GM19372 (cell line): Measurements from ENCODE around the gene CREM.
"Not testable (repeated sequence)": the region's sequence is repeated elsewhere in the genome, so short reads cannot be mapped to it uniquely, and the experiment has no call there.

Source experiments
- ATAC-seq: cut with Tn5 transposase; IDR thresholded peaks from one replicate; pipeline ENCODE4 v1.9.1; 2021; ENCODE audit warnings: mild to moderate bottlenecking, low read depth, moderate library complexity; ENCODE audit not compliant: unreplicated experiment

Gene CREM

DNA sequence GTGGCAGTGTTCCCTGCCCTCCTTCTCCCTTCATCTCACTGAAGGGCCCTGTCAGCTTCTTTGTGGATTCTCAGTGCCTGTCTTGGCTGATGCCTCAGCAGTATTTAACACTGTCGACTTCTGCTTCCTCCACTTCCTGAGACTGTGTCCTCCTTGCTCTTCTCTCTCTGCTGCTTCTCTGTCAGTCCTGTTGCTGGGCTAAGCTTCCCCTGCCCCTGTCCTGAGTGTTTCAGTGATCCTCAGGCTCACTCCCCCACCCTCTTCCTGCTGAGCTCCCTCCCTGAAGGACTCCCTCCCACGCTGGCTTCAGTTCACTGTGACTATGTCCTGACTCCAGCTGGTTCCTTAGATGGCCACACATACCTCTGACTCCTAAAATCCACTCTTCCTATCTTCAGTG lies 64.9 kb downstream of the CREM start:
- no peak for ATAC-seq

DNA sequence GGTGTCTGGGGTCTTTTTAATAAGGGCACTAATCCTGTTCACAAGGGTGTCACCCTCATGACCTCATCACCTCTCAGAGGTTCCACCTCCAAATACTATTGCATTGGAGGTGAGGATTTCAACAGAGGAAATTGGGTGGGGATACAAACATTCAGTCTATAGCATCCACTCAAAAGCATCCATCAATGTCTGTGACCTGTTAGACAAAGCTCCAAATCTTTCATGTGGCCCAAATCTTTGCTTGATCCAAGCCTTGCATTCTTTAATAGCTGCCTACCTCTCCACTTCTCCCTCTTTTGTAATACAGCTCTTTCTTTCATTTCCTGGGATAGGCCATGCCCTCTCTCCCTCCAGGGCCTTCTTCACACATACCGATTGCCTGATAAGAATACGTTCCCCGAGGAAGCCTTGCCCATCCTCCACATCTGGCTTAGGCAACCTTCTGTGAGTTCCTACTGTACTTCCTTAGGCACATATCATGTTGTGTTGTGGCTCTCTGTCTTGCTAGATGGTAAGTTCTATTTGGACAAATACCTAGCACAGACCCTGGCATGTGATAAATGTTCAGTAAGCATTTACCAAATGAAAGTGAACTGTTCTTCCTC lies 66.1 kb downstream of the CREM start:
- no peak for ATAC-seq

DNA sequence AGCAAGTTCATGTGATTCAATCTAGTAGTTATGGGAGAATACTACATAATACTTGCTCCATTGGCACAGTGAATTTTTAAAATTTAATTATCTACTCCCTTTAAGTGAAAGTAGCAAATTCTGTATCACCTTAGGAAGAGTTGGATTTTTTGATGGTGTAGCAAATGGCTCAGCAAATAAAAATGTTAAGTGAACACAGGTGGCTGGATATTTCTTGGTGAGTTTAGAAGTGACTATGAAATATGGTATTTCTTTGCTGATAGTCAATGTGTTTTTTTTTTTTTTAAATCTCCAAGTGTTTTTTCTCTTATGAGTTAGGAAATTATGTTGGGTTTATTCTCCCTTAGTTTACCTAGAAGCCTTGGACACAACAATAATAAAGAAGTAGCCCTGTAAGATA lies 67.8 kb downstream of the CREM start:
- ATAC-seq, result no peak

- ATAC-seq, result no peak
These were observed 68.3 kb downstream of the CREM start for GRCh38 chr10:35194906-35195305.

GRCh38 chr10:35195361-35196306 lies 69.0 kb downstream of the CREM start:
- peak; percentile 94 for ATAC-seq

DNA sequence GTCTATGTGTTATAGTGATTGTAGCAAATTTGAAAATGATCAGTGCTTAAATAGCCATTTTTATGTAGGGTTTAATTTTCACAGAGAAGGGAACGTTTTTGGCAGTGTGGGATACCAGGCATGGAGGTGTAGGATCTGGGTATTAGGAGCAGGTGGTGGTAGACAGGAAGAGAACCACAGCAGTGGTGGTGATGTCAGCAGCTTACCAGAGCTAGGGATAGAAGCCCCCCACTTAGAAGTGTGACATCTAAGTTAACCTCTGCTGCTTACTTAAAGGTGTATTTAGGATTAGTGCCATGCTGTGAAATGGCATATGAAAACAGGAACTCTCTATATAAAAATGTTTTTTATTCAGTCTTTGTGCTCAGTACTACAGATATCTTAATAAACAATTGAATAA lies 73.8 kb downstream of the CREM start:
- ATAC-seq, result no peak

DNA sequence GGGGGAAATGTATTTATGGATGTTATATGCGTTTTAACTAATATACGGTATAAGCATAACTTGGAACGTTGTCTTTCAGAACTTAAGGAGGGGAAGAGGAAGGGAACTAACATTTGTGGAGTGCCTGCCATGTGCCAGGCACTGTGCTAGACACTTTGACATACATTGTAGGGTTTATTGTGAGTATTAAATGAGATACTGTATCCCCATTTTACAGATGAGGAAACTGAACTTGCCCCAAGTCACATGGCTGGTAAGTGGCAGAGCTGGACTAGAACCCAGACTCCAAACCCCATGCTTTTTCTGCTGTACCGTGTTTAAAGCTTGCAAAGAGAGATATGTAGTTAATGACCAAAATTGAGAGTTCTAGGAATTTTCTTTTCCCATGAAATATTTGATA lies 74.6 kb downstream of the CREM start:
- no peak for ATAC-seq

GRCh38 chr10:35202050-35202449 lies 75.4 kb downstream of the CREM start:
- ATAC-seq, result no peak

GRCh38 chr10:35203745-35204144 lies 77.1 kb downstream of the CREM start:
- no peak for ATAC-seq

- ATAC-seq, result no peak
These were observed 78.1 kb downstream of the CREM start for GRCh38 chr10:35204650-35205319.

DNA sequence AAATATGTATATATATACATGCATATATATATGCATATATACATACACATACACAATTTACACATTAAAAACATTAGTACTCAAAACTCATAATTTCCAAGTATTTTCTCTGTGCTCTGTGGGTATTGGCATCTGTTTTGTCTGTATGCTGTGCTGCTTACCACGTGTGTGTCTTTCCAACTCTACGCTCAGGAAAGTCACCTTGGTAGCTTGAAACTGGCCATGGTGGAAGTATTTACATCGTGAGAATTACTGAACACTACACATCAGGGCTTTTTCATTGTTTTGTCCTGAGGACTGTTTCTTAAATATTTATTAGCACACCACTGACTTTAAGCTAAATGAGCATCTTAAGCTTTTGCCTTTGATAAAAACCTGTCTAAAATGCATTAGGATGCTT lies 79.6 kb downstream of the CREM start:
- ATAC-seq, result no peak

DNA sequence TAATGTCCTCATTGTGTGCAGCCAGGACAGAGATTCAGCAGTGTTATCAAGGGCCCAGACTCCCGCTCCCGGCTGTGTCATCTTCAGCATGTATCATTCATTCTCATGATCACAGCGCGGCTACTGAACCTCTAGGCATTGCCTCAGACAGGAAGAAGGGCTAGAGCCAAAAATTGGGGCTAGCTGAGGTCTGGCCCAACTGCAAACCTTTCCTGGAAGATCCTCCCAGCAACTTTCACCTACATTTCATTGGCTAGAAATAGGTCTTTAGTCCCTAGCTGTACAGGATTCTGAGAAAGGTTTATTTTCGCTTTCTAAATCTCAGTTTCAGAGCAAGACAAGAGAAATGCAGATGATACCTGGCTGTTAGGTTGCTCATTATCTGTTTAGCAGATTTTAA lies 81.9 kb downstream of the CREM start:
- peak; percentile 72 for ATAC-seq

- peak; percentile 17 for ATAC-seq
These were observed 82.4 kb downstream of the CREM start for GRCh38 chr10:35208949-35209613.

DNA sequence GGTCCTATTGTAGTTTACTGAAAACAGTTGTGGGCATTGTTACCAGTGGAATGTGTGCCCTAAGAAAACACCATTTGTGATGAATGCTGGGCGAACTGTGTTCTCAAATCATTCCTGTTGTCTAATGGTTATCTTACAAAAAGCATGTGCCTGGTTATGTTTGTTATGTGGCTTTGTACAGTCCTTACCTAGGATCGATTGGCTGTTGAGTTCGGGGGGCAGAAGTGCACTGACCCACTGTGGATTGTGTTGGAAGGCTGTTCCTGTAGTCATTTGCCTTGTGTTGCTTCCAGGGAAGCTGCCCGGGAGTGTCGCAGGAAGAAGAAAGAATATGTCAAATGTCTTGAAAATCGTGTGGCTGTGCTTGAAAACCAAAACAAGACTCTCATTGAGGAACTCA lies 84.3 kb downstream of the CREM start:
- no peak for ATAC-seq

DNA sequence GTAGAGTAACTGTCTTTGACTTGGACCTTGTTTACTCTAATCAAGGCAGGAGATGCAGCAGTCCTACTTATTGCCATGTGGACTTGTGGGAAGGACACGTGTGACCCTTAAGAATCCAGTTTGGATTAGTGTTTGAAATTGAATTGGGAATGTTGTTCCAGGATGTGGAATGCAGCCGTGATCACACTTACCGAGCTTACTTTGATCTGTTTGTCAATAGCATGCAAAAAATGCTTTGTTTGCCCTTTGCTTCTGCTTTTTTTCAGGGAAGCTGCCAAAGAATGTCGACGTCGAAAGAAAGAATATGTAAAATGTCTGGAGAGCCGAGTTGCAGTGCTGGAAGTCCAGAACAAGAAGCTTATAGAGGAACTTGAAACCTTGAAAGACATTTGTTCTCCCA lies 84.7 kb downstream of the CREM start:
- no peak for ATAC-seq

GRCh38 chr10:35212856-35213255 lies 86.2 kb downstream of the CREM start:
- ATAC-seq, result no peak

- ATAC-seq, result no peak
These were observed 87.1 kb downstream of the CREM start for GRCh38 chr10:35213699-35214098.

DNA sequence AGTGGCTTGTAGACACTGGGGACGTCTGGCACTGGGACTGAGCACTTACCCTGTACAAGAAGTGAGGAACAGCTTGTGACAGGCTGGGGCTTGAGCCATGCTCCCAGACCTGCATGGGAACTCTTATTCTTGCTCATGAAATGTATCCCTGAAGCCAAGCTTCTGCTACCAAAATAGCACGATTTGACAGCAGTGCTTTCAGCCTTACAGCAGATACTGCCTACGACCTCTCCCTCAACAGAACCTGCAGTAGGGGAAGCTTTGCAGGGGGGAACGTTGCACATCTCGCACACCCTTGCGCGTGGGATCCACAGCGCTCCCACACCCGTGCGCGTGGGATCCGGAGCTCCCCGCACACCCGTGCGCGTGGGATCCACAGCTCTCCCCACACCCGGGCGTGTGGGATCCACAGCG lies 88.0 kb downstream of the CREM start:
- ATAC-seq, result no peak

DNA sequence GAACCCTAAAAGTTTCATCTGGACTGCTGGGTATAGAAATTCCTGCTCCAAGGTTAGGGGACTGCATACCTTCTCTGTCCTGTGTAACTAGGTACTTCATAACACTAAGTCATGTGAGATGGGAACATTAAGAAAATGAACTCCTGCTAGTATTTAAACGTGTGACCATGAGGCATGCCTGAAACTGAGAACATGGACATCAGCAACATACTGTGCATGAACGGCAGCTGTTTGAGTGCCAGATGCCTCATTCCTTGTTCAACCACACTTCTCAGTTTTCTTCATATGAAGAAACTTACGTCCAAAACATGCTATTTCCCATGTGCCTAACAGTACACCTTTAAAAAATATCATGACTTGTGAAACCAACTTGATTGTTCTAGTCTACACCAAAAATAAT lies 88.5 kb downstream of the CREM start:
- no peak for ATAC-seq

DNA sequence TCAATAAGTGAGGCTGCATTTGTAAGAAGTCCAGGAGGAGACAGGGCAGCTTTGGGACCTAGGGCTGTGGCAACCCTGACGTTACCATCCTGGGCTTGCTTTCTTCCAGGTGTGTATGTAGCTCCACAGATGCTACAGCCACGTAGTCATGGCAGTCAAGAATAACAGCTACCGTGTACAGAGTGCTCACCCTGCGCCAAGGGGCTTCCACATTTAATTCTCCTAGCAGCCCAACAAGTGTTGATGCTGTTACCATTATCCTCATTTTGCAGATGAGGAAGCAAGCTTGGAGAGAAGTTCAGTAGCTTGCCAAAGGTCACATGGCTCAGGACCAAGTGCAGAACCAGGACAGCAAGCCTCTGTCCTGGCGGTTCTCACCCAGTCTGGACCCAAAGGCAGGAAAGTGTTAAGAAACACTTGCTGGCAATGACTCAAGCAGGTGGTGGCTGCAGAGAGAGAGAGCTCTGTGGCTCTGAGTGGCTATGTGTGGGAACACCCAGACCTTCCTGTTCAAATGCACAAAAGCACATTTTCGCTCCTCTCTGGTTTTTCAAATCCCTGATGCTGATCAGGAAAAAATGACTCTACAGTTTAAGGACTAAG lies 89.8 kb downstream of the CREM start:
- ATAC-seq, result no peak

GRCh38 chr10:35216956-35217355 lies 90.3 kb downstream of the CREM start:
- not testable (repeated sequence) for ATAC-seq
